HPDE6-E6E7 (cell line): ENCODE data around the gene UBL4B.

Experiments
- DNase-seq: peaks from one replicate; pipeline ENCODE4 v3.0.0; 2011; ENCODE audit warnings: missing footprints; ENCODE audit errors: extremely low spot score

The UBL4B gene

GRCh38 chr1:110113551-110113950, 1.3 kb downstream of the UBL4B start:
- DNase-seq = peak; percentile 22

- DNase-seq = no peak
Measured at GRCh38 chr1:110114173-110114572, 1.9 kb downstream of the UBL4B start.

GRCh38 chr1:110114784-110115183, 2.5 kb downstream of the UBL4B start:
- DNase-seq = no peak

- DNase-seq = no peak
Measured at GRCh38 chr1:110118636-110119396, 6.6 kb downstream of the UBL4B start.

- no peak for DNase-seq
Measured at GRCh38 chr1:110119843-110120242, 7.6 kb downstream of the UBL4B start.

- no peak for DNase-seq
Measured at GRCh38 chr1:110120960-110121561, 8.8 kb downstream of the UBL4B start.

- DNase-seq = no peak
Measured at GRCh38 chr1:110123224-110123623, 11.0 kb downstream of the UBL4B start.

- DNase-seq = no peak
Measured at GRCh38 chr1:110125810-110126209, 13.6 kb downstream of the UBL4B start.

GRCh38 chr1:110130113-110130591, 17.9 kb downstream of the UBL4B start:
- no peak for DNase-seq

- DNase-seq = no peak
Measured at GRCh38 chr1:110130989-110131388, 18.7 kb downstream of the UBL4B start.

- DNase-seq = no peak
Measured at GRCh38 chr1:110132682-110133081, 20.4 kb downstream of the UBL4B start.

- no peak for DNase-seq
Measured at GRCh38 chr1:110133436-110133835, 21.2 kb downstream of the UBL4B start.

GRCh38 chr1:110134050-110134595, 21.9 kb downstream of the UBL4B start:
- DNase-seq = no peak

GRCh38 chr1:110135246-110135645, 23.0 kb downstream of the UBL4B start:
- no peak for DNase-seq

GRCh38 chr1:110135666-110136065, 23.4 kb downstream of the UBL4B start:
- no peak for DNase-seq

- no peak for DNase-seq
Measured at GRCh38 chr1:110136911-110137310, 24.7 kb downstream of the UBL4B start.

GRCh38 chr1:110138956-110139355, 26.7 kb downstream of the UBL4B start:
- DNase-seq = no peak

GRCh38 chr1:110144366-110144765, 32.1 kb downstream of the UBL4B start:
- no peak for DNase-seq

- no peak for DNase-seq
Measured at GRCh38 chr1:110148961-110149360, 36.7 kb downstream of the UBL4B start.

GRCh38 chr1:110150330-110151174, 38.3 kb downstream of the UBL4B start, which contains the start of gene SLC6A17:
Gene SLC6A17 (plus strand): TSS chr1:110150494. CDS start chr1:110166930, 16,436 bp downstream.
- DNase-seq = peak; percentile 49

GRCh38 chr1:110151175-110151669, 39.0 kb downstream of the UBL4B start:
- DNase-seq = no peak
